Neuronal stem cell (in vitro differentiated cells): Measurements from ENCODE around the gene F8.

Source experiments
- DNase-seq: peaks from one replicate; pipeline ENCODE4 v3.0.0-alpha.2; 2013; ENCODE audit warnings: low spot score
- H2AFZ ChIP-seq: one replicate; pipeline ENCODE4 v1.6.1; 2013; ENCODE audit warnings: mild to moderate bottlenecking, low read length, inconsistent platforms
- H2AK5ac ChIP-seq: 2 replicates; pipeline ENCODE4 v1.6.1; 2013; ENCODE audit warnings: low read depth, mild to moderate bottlenecking, inconsistent platforms, low read length, moderate library complexity, mixed read lengths
- H2BK120ac ChIP-seq: 2 replicates; pipeline ENCODE4 v1.6.1; 2013; ENCODE audit warnings: low read depth, mild to moderate bottlenecking, inconsistent platforms, low read length, moderate library complexity, mixed read lengths
- H2BK12ac ChIP-seq: one replicate; pipeline ENCODE4 v1.6.1; 2013; ENCODE audit warnings: low read length, inconsistent platforms
- H2BK15ac ChIP-seq: 2 replicates; pipeline ENCODE4 v1.6.1; 2013; ENCODE audit warnings: mild to moderate bottlenecking, low read length, inconsistent platforms, mixed read lengths
- H2BK5ac ChIP-seq: one replicate; pipeline ENCODE4 v1.6.1; 2013; ENCODE audit warnings: inconsistent platforms, mild to moderate bottlenecking, low read length, moderate library complexity
- H3K14ac ChIP-seq: one replicate; pipeline ENCODE4 v1.6.1; 2013; ENCODE audit warnings: low read length, inconsistent platforms
- H3K18ac ChIP-seq: 2 replicates; pipeline ENCODE4 v1.6.1; 2013; ENCODE audit warnings: low read length, inconsistent platforms
- H3K23ac ChIP-seq: 2 replicates; pipeline ENCODE4 v1.6.1; 2013; ENCODE audit warnings: low read depth, mild to moderate bottlenecking, mixed read lengths, low read length, inconsistent platforms; ENCODE audit not compliant: poor library complexity
- H3K27ac ChIP-seq: replicated peaks from 3 replicates; pipeline ENCODE4 v1.5.1; 2013; ENCODE audit warnings: low read length, inconsistent platforms
- H3K27me3 ChIP-seq, 3 experiments: 2 replicates each; pipeline ENCODE4 v1.6.1; 2013; ENCODE audit warnings: low read length in 3 of 3, mild to moderate bottlenecking in 2 of 3, inconsistent platforms in 1 of 3, low read depth in 1 of 3, mixed read lengths in 1 of 3, moderate library complexity in 1 of 3; ENCODE audit not compliant: control insufficient read depth in 3 of 3, insufficient read depth in 3 of 3
- H3K36me3 ChIP-seq, 2 donors: replicated peaks in 1 of 2; 2 replicates each; pipeline ENCODE4 v1.6.1; 2013; ENCODE audit warnings: low read length in 2 of 2; ENCODE audit not compliant: control insufficient read depth in 2 of 2, insufficient read depth in 2 of 2
- H3K4ac ChIP-seq: 2 replicates; pipeline ENCODE4 v1.6.1; 2013; ENCODE audit warnings: inconsistent platforms, mild to moderate bottlenecking, low read length, moderate library complexity
- H3K4me1 ChIP-seq, 2 donors: 1 replicate in 1 of 2; 2 replicates in 1 of 2; pipeline ENCODE4 v1.6.1; 2013; ENCODE audit warnings: low read length in 2 of 2, low read depth in 1 of 2; ENCODE audit not compliant: control insufficient read depth in 2 of 2, insufficient read depth in 1 of 2
- H3K4me2 ChIP-seq: one replicate; pipeline ENCODE4 v1.6.1; 2013; ENCODE audit warnings: mild to moderate bottlenecking, low read length, inconsistent platforms; ENCODE audit not compliant: insufficient read depth, poor library complexity, severe bottlenecking
- H3K4me3 ChIP-seq, 2 donors: 2 replicates each; pipeline ENCODE4 v1.5.1; 2013; ENCODE audit warnings: low read length in 2 of 2, mild to moderate bottlenecking in 2 of 2, inconsistent platforms in 1 of 2, moderate library complexity in 1 of 2
- H3K79me1 ChIP-seq: one replicate; pipeline ENCODE4 v1.6.1; 2013; ENCODE audit warnings: low read depth, mild to moderate bottlenecking, inconsistent platforms, low read length, moderate library complexity
- H3K9ac ChIP-seq: one replicate; pipeline ENCODE4 v1.6.1; 2013; ENCODE audit warnings: mild to moderate bottlenecking, low read depth, low read length, inconsistent platforms; ENCODE audit not compliant: poor library complexity
- H3K9me3 ChIP-seq, 2 donors: replicated peaks in 1 of 2; 2 replicates each; pipeline versions ENCODE3 to v1.6.1; 2013; ENCODE audit warnings: low read length in 2 of 2, mild to moderate bottlenecking in 2 of 2, inconsistent platforms in 1 of 2, low read depth in 1 of 2, mixed read lengths in 1 of 2, moderate library complexity in 1 of 2; ENCODE audit not compliant: control insufficient read depth in 2 of 2, insufficient read depth in 1 of 2
- H4K8ac ChIP-seq: one replicate; pipeline ENCODE4 v1.6.1; 2013; ENCODE audit warnings: low read depth, mild to moderate bottlenecking, inconsistent platforms, low read length, moderate library complexity
- H4K91ac ChIP-seq: one replicate; pipeline ENCODE4 v1.6.1; 2013; ENCODE audit warnings: low read length, low read depth, mild to moderate bottlenecking, inconsistent platforms; ENCODE audit not compliant: poor library complexity
- WGBS, 2 donors: extraction: QIAGEN DNeasy Blood & Tissue Kit; methylation state at CpG; one replicate each; pipeline ENCODE4 v1.1.7; 2013; ENCODE audit warnings: missing lambda C conversion rate in 2 of 2, mixed read lengths in 1 of 2; ENCODE audit not compliant: insufficient read length in 2 of 2, insufficient replicate concordance in 1 of 2; ENCODE audit errors: extremely low coverage in 2 of 2; 5-methylcytosine and 5-hydroxymethylcytosine counted together

F8 gene

DNA sequence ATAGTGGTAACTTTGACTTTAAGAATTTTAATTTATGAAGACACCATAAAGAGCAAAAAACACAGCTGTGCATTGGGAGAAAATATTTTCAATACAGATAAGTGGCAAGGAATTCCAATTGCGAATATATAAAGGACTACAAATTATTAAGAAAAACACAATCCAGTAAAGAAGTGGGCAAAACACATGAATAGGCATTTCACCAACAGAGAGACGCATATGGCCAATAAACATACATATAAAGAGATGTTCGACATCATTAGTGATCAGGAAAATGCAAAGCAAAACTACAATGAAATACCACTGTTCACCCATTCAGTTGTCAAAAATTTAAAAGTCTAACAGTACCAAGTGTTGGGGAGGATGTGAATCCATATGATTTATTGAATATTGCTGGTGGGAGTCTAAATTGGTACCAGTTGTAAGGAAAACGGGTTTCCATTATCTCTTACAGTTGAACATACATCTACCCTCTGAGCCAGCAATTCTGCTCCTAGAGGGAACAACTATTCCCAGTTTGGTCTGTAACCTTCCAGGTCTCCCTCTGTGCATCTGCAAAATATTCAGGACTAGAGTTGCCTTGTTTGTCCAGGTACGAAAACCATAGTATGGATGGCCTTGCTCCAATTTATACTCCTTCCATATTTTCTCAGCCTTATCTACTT is 215.6 kb downstream of the F8 start:
- H3K9me3 ChIP-seq = peaks cover 0 to 19% of the 10 kb centered on the region in 2 donors
- H2BK15ac ChIP-seq = no peak overlapping the region
- no peak overlapping the region for H3K4me2 ChIP-seq
- H3K36me3 ChIP-seq = no peaks in the 10 kb centered on the region
- no peak overlapping the region for H3K14ac ChIP-seq
- peaks cover 0 to 83% (median 33%) of the 10 kb centered on the region in 3 experiments for H3K27me3 ChIP-seq
- no peak overlapping the region for H4K8ac ChIP-seq
- H3K79me1 ChIP-seq = no peaks in the 10 kb centered on the region
- no peak overlapping the region for H3K4ac ChIP-seq
- H3K9ac ChIP-seq = no peak overlapping the region
- H3K27ac ChIP-seq = no peak overlapping the region
- no peak overlapping the region for H2BK5ac ChIP-seq
- no CpG with 5 or more reads among the region's 5 CpGs for WGBS, 2 donors
- H3K4me1 ChIP-seq = no peaks in the 10 kb centered on the region
- no peak overlapping the region for H2AFZ ChIP-seq
- no peak overlapping the region for H3K23ac ChIP-seq
- no peak overlapping the region for H3K18ac ChIP-seq
- H2BK120ac ChIP-seq = no peak overlapping the region
- H4K91ac ChIP-seq = no peak overlapping the region
- no peak for DNase-seq
- no peak overlapping the region for H2AK5ac ChIP-seq
- no peak overlapping the region for H3K4me3 ChIP-seq
- H2BK12ac ChIP-seq = no peak overlapping the region

DNA sequence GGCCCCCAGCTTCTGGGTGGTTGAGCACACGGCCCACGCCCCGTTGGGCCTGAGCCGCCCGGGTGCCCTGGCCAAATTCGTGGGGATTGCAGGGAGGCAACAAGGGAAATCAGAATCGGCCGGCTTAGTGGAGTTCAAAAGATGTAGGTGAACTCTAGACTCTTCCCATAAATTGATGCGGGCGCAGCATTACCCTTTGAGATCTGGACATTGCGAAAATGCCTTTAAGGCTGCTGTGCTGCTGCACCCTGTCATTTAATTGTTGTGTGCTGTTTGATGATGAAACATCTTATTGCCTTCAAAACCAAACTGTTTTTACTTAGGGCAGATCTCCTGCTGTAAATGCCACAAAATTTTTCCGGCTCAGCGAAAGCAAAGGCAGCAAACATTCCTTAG is 216.8 kb downstream of the F8 start:
- Histone ChIP-seq H2BK120ac (no peak overlapping the region), H3K27ac (no peak overlapping the region), H3K4me1 (no peaks in the 10 kb centered on the region), H3K14ac (no peak overlapping the region), H3K4me2 (peak overlapping the region; percentile 77), H3K27me3 (peaks cover 0 to 81% (median 42%) of the 10 kb centered on the region in 3 experiments), H2BK15ac (no peak overlapping the region), H3K9ac (no peak overlapping the region), H2AFZ (peak overlapping the region; percentile 74), H3K79me1 (no peaks in the 10 kb centered on the region), H4K91ac (no peak overlapping the region), H2BK12ac (no peak overlapping the region), H4K8ac (no peak overlapping the region), H3K4me3 (peak overlapping the region; percentile 39 to 53), H3K4ac (no peak overlapping the region), H3K23ac (no peak overlapping the region), H3K9me3 (peaks cover 0 to 19% of the 10 kb centered on the region in 2 donors), H2AK5ac (no peak overlapping the region), H3K18ac (no peak overlapping the region), H3K36me3 (no peaks in the 10 kb centered on the region), H2BK5ac (no peak overlapping the region)
- no CpG with 5 or more reads among the region's 13 CpGs for WGBS, 2 donors
- no peak for DNase-seq

GRCh38 chrX:154804957-154805695 is 217.4 kb downstream of the F8 start, which contains the start of gene MPP1:
Gene MPP1 (minus strand): TSS chrX:154805485. CDS start chrX:154805373, 112 bp downstream.
- Histone ChIP-seq H2AK5ac (no peak within 1 kb of the TSS), H3K4me1 (peaks cover 3 to 4% of the 10 kb centered on the region in 2 donors), H4K8ac (no peak within 1 kb of the TSS), H3K79me1 (no peaks in the 10 kb centered on the region), H3K18ac (peak within 1 kb of the TSS; percentile 38), H3K9me3 (peaks cover 0 to 19% of the 10 kb centered on the region in 2 donors), H4K91ac (no peak within 1 kb of the TSS), H3K27ac (no peak within 1 kb of the TSS), H3K9ac (peak within 1 kb of the TSS; percentile 50), H3K23ac (no peak within 1 kb of the TSS), H3K4me3 (peak within 1 kb of the TSS; percentile 39 to 76), H2BK120ac (no peak within 1 kb of the TSS), H3K36me3 (no peaks in the 10 kb centered on the region), H3K27me3 (peaks cover 0 to 81% (median 44%) of the 10 kb centered on the region in 3 experiments), H3K4ac (no peak within 1 kb of the TSS), H2AFZ (peak within 1 kb of the TSS; percentile 74), H2BK12ac (no peak within 1 kb of the TSS), H2BK5ac (no peak within 1 kb of the TSS), H3K4me2 (peak within 1 kb of the TSS; percentile 77), H3K14ac (peak within 1 kb of the TSS; percentile 63), H2BK15ac (no peak within 1 kb of the TSS)
- DNase-seq = peak; percentile 53
- no CpG with 5 or more reads among the region's 65 CpGs for WGBS, 2 donors
